Activated CD8-positive, alpha-beta memory T cell treated with anti-CD3 and anti-CD28 coated beads for 24 hours (primary cell): Measurements from ENCODE around the gene FBF1.

Experiments
- DNase-seq: peaks from one replicate; pipeline ENCODE4 v3.0.0-alpha.2; 2020

The FBF1 gene

DNA sequence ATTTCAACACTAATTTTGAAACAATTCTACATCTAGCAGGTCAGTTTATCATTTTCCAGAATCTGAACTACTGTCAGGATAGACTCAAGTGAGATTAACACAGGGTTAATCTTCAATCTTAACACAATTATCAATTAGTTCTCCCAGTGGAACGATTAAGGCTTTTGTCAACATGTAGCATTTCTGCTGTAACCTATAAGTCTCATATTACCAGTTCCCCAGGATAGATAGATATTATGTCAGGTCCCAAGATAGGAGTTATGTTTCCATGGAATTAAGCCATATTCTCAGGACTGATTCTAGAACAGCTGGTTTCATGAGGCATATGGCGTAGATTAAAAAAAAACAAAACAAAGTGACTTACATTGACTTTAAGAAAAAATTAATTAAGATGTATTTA lies 4.4 kb upstream of the FBF1 start:
- DNase-seq = no peak

DNA sequence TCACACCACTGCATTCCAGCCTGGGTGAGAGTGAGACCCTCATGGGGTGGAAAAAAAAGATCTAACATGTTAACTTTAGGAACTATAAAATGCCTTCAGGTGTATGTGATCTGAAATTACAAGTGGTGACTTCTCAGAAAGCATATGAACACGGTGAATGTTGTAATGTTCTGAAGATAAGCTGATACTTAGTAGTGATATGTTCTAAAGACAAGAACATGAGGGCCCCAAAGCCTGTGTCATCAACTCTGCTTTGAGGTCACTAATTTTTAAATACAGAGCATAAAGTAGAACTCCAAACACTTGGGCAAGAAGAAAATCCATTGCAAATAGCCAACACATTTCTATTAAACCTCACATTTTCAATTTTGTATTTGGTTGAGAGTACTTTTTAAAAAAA lies 2.6 kb upstream of the FBF1 start:
- DNase-seq = no peak

DNA sequence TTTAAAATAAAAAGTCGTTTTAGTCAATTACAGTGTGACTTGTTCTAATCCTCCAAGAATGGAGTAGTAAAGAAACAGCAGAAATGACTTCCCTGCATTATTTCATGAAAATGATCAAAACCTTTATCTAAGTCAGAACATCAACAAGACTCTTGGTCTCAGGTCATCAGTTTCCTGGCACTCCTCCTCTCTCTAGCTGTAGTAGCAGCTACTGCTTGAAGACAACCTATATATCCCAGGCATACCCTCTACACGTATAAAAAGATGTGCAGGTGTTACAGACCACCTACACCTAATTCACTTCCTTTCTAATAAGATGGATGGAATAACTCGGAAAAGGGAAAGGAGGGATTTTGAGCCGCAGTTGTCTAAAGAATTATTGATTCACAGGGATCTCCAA lies 1.6 kb upstream of the FBF1 start:
- DNase-seq = no peak

DNA sequence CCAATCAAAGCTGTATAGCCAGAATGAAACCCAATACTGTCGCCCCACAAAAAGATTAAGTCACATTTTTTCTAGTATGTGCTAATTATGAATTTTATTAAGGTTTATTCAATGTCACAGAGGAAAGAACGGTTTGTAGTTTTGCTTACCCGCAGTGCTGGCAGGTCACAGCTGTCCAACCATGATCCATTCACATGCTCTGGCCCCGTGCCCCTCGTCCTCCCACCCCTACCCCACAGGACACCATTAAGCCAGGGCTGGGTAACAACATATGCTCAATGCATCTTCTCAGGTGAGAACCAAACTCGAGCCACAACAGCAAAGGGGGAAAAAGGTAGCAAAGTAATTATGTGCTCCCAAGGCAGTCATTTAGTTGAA lies 589 bp upstream of the FBF1 start:
- no peak for DNase-seq

DNA sequence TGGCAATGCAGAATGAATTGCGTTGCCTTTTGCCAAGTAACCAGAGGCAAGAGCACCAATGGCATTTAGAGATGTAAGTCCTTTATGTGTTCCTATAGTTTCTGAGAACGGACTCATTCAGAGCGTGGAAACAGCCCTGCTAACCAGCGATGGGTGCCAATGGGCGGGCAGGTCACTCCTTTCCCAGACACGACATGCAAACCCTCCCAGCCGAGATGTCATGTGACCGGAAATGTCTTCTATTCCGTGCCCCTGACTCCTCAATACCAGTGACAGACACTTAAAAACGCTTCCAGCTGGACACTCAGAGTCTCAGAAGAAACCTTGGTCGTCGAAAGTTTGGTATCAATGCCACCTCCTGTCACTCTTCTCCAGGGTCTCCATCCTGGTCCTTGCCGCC lies 3.2 kb downstream of the FBF1 start:
- DNase-seq = no peak

DNA sequence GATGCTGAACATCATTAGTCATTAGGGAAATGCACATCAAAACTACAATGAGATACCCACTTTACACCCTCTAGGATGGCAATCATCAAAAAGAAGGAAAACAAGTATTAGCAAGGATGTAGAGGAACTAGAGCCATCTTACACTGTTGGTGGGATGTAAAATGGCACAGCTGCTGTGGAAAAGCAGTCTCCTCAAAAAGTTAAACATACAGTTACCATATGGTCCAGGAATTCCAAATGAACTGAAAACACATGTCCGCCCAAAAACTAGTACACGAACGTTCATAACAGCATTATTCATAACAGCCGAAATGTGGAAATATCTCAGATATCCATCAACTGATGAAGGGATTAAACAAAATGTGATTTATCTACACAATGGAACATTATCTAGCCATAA lies 7.0 kb downstream of the FBF1 start:
- no peak for DNase-seq

DNA sequence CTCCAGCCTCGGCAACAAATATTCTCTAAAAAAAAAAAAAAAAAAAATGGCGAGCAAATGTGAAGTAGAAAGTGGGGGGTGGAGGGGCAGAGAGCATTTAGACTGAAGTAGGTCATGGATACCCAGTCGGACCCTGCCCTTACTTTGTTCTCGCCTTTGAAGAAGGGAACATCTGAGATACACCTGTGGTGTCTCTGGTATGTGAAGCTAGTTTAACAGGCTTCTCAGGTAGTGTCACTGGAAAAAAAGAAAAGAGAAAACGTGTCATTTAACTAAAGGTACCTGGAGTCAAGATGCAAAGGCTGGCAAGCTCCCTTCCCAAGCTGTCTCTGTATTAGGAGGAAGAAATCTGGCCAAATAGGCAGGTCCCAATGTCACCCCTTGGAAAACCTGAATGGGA lies 8.0 kb downstream of the FBF1 start:
- DNase-seq = no peak

DNA sequence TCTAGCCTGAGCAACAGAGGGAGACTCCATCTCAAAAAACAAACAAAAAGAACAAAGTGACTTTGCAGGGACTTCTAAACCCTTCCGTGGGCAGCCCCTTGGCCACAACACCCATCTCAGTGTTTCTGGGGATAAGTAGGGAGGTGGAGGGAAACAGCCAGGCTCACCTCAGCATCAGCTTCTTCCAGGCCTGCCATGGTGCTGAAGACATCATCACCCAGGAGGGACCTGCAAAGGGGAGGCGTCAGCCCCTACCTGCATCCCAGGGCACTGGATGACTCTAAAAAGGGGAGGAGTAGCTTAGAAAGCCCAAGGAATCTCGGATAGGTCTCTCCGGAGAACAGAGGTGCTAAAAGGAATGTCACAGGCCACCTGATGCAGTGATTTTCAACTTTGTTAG lies 9.8 kb downstream of the FBF1 start:
- DNase-seq = no peak

DNA sequence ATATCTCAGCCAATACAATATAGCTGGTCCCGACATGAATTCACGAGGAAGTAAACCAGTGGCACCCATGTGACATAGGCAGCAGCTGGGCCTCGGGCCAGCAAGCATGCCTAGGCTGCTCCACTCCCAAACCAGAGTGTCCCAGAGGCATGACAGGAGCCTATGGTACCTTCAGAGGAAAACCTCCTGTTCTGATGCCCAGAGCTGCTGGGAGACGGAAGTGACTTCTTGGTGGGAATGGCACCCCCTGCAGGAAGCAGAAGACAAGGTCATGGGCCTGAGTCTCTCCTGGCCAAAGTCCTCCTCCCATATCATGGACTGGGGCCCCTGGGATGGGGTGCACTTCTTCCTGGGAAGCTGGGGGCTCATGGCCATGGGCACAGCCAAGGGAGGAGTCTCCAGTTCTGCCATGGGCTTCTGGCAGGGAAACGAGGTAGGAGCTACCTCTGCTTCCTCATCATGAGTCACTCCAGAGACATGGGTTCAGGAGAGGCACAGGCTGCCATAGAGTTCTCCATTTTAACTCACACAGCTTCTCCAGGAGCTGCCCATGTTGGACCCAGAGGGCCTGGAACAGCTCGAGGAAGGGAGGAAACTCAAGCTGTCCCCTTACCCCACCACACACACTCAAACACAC lies 13.4 kb downstream of the FBF1 start:
- DNase-seq = no peak

DNA sequence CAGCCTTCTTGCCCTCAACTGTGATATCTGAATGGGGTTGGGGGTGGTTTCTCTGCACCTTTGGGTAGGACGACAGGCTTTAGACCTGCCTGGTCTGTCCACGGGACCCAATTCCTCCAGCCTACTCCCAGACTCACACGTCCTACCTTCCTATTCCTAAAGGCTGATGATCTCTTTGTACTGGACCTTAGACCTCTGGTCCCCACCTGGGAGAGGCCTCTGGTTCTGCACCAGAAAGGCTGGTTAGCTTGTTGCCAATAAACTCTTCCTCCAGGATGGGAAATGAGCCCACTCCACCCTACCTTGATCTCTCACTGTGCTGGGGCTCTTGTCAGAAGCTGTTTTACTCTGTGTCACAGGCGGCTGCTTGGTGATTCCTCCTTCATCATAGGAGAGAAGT lies 14.4 kb downstream of the FBF1 start:
- DNase-seq = no peak

DNA sequence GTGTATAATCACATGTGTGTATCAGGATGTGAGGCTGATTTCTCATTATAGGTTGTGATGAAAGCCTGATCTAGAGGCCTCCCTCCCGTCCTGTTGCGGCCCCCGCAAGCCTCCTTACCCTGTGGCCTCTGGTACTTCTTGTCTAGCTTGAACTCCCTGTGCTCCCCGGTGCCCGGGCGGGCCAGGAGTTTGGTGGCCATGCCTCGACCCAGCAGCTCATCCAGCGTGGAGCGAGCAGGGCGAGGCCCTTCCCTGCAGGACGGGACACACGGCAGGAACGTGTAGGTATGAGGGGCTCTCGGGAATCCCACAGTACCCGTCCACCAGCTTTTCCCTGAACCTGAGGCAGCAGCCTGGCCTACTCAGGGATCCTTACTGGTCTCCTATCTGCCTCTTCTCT lies 14.9 kb downstream of the FBF1 start:
- no peak for DNase-seq

DNA sequence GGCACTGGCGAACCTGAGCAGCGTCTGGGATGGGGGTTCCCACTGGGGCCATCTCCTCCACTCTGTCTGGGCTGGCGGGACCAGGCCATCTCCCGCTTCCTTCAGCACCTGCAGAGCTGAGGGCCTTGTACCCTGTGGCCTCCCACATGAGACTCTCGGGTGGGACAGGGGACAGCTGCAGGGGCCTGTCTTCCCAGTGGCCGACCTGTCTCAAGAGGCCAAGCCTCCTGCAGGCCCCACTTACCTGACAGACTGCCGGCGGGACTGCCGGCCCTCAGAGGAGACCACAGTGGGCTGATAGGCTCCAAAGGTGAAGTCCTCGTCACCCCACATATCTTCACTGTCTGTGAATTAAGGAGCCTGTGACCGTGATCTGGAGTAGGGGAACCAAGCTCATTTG lies 15.7 kb downstream of the FBF1 start:
- DNase-seq = no peak

DNA sequence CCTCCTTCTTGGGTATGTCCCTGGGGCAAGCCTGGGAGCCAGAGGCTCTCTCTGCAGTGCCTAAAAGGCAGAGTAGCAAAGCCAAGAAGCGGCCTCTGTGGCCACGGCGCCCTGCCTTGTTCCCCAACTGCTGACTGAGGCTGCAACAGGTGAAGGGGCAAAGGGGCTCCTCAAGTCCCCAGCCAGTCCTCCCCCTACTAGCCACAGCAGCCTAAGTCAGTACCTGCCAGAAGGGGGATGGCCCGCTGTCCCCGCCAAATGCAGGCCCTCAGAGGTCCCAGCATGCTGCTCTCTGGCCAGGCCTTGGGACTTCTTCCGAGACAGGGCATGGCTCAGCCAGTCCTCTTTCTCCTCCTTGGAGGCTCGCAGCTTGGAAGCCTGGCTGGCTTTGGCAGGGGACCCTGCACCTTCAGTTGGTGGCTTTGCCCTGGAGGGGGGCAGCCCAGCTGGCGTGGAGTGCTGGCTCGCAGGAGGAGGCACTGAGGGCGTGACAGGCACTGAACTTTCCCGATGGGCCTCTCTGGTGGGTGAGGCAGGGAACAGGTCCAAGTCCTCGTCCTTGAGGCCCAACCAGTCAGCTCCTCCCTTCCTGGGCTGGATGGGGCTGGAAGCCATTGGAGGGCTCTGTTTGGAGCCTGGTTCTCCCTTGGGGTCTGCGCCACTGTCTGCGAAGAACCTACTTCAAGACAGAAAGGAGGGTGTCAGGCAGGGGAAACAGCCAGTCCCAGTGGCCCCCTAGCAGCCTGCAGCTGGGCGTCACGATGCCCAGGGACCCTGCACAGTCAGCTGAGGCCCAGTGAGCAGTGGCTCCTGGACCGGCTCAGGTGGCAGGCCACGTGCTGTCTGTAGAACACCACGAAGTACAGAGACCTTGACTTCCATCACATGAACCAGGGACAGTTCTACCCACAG lies 17.6 kb downstream of the FBF1 start:
- no peak for DNase-seq

DNA sequence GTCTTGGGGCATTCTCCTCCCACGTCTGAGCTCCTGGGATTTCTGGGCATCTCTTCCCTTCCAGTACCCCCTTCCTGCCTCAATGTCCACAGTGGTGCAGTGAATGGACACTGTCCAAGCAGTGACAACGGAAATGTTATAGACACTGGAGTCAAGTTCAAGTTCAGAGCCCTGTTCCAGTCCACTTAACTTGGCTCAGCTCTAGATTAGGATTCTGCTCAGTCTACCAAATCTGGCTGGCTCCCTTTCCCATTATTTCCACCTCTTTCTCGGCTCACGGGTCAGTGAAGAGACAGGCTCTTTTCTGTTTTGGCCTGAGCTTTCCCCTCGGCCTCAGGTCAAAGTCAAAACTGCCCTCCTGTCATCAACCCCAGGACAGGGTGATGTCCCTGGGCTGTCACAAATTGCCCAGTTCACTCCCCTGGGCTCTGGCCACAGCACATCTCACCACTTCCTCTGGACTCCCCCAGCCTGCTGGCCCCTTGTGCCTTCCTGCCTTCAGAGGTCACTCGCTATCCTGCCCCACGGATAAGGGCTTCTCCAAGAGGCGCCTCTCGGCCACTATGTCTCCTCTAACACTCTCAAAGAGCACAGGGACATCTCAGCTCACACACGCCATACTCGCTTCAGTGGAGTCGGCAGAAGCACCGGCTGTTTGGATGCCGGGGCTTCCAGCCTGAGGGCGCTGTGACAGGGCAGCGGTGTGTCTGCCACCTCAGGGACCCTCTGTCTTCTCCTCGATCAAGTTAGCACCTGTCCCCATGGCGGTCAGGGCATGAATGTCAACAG lies 18.5 kb downstream of the FBF1 start:
- DNase-seq = no peak

DNA sequence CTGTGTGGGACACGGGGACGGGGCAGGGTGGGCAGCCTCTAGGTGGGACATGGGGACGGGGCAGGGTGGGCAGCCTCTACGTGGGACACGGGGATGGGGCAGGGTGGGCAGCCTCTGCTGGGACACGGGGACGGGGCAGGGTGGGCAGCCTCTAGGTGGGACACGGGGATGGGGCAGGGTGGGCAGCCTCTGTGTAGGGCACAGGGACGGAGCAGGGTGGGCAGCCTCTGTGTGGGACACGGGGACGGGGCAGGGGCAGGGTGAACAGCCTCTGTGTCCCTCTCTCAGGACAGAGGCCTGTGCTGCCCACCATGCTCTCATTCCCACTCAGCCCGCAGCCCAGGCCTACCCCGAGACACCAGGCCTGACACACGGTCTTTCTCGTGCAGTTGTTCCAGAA lies 19.2 kb downstream of the FBF1 start:
- no peak for DNase-seq

DNA sequence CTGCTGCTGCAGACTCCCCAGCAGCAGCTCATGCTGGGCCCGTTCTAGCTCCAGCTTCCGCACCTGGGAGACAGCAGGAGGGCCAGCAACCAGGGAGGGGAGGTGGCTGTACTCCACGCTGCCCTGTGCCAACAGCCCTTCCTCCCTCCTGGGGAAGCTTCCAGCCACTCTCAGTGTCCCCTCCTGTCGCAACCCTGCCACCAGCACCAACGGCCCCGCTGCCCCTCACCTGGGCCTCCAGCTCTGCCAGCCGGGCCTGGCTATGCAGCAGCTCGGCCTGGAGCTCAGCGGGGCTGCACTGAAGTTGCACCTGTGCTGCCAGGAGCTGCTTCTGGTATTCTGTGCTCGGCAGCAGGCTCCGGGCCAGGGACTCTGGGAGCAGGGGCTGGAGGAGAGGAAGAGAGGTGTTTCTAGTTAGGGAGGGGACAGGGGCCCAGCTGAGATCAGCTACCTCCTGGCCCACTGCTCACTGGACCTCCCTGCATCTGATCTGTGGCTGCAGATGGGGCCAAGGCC lies 20.7 kb downstream of the FBF1 start:
- no peak for DNase-seq

DNA sequence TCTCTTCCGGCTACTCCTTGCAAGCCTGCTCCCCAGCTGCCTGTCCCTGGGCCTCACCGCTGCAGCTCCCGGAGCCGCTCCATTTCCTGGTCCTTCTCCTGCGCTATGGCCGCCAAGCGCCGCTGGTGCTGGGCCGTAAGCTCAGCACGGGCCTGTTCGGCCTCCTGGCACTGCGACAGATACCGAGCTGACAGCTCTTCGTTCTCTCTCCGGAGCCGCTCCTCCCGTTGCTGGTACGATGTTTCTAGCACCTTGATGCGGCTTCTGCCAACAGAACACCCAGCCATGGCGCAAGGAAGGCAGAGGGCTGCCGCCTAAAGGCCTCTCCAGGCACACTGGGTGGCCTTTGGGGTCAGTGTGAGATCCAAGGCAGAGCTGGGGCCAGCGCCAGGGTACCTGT lies 21.2 kb downstream of the FBF1 start:
- DNase-seq = no peak

DNA sequence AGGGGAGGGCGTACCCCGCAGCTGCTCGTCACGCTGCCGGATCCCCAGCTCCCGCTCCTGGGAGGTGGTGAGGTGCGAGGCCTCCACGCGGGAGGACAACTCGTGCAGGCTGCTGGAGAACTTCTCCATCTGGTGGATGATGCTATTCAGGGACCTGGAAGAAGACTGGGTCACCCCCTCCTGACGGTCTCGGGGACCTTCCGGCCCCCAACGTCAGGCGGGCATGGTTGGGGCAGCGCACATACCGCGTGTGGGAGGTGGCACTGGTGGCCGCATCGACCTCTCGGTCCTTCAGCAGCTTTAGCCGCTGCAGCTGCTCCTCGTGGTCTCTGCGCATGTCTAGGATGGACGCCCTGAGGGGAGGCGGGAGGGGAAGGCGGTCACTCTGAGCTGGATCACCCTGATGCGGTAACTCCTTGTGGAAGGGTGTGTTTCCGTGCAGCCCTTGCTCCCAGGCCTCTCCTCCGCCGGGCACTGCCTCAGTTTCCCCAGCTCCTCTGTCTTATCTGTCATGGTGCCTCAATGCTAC lies 22.9 kb downstream of the FBF1 start:
- no peak for DNase-seq

DNA sequence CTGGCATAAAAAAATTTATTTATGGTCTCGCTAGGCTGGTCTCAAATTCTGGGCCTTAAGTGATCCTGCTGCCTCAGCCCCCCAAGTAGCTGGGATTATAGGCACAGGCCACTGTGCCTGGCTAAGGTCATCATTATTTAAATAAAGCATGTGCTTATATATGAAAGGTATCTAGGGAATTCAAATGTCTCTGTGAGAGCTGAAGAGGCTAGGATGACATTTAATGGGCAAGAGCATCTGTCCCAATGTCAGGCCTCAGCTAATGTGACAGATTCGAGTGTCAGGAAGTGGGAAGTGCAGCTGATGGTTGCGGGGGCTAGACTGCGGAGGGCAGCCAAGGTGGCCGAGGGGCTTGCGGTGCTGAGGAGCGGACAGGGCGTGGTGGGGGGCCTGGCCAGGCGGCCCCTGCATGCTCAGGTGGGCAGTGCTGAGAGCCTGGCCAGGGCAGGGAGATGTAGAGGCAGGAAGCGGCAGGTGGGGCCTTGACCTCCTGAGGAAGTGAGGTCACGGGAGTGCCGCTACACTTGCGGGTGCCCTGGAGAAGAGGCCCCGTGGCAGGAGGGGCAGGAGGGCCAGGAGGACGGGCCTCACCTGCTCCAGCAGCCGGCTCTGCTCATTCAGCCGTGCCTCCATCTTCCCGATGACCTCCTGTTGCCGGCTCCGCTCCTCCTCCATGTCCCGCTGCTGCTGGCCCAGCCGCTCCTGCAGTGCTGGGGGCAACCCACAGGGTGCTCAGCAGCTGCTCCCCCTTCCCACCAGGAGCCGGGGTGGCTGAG lies 23.5 kb downstream of the FBF1 start:
- DNase-seq = no peak

DNA sequence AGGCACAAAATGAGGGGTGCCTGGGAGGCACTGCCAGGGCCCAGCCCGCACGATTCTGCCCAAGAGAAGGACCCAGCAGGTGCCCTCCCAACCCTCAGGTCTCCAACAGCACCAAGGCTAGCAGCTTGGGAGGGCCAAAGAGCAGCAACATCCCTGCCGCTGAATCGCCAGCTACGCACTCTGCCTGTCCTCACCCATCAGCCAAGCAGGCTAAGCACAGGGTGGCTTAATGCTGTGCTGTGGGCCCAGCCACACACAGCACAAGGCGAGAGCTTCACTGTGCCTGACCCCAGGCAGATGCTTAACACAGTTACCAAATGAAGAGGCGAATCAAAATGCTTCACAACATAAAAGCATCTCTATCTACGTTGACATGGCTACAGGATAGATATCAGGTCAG lies 25.6 kb downstream of the FBF1 start:
- DNase-seq = no peak

DNA sequence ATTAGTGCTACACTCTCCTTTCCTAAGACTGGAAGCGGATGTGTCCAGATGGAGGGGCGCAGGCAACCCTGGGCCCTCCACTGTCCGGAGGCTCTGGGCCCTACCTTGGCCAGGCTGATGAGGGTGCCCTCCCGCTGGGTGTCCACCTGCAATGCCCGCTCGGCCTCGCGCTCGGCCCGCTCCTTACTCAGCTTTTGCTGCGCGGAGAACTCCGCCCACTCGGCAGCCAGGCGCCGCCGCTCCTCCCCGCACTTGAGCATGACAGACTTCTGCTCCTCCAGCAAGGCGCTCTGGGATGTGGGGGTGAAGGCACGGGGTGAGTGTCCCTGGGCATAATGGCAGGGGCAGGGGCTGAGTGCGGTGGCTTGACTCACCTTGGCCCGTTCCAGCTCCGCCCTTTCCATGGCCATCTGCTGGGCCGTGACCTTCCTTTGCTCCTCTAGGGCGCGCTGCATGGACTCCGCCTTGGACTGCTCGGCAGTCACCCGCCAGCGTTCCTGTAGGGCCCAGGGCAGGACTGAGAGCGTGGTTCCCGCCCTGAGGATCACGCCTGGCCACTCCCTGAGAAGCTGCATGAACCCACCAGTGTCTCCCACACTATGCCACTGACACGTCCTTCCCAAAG lies 26.1 kb downstream of the FBF1 start:
- DNase-seq = no peak

DNA sequence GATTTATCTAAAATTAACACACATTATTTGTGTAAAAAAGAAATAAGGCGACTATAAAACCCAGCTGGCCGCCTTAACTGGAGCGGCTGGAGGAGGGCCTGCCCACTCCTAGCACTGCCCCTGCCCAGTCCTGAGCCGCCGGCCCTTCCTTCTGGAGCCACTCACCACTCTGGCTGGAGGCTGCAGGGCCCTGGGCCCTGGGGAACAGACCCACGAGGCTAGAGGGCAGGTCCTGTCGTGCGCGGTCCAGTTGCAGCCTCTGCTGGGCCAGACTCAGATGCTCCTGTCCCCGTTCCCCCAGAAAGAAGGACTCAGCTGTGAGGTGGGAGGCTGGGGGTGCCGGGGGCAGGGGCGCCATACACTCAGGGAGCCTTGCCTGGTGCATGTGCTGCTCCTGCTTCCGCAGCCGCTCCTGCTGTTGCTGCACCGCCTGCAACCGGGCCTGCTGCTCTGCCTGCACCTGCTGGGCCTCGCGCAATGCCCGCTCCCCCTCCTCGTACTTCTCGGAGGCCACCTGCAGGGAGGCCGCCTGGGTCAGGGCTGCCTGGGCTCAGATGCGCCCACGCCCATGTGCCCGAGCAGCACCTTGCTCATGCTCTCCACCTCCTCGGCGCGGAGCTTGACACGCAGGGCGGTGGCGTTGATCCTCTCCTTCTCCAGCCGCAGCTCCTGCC lies 27.2 kb downstream of the FBF1 start:
- no peak for DNase-seq
